ENCODE measurements around the gene FAIM.
"Not testable (repeated sequence)": the region's sequence is repeated elsewhere in the genome, so short reads cannot be mapped to it uniquely, and the experiment has no call there.

FAIM gene

DNA sequence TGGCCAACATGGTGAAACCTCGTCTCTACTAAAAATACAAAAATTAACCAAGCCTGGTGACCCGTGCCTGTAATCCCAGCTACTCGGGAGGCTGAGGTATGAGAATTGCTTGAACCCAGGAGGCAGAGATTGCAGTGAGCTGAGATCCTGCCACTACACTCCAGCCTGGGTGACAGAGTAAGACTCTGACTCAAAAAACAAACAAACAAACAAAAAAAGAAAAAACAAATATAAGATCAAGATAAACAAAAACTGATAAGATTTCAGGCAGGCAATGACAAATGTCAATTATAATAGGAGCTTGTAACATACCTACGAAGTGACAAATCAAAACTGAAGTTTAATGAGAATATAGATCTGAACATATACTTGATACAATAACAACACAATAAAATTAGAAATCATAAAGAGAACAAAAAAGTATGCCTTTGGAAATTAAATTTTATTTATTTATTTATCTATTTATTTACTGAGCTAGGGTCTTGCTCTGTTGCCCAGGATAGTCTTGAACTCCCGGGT is 70.4 kb downstream of the FAIM start:
- DNase-seq (no peak), ATAC-seq (replicated peaks) (no peak)
- Mint-ChIP-seq H3K36me3 (peaks cover 37 to 48% of the 10 kb centered on the region in 2 donors), H3K9me3 (peaks cover 8 to 9% of the 10 kb centered on the region in 2 donors), H3K4me1 (peaks cover 5 to 6% of the 10 kb centered on the region in 2 donors), H3K27me3 (no peaks in the 10 kb centered on the region), H3K4me3 (no peak overlapping the region), H3K27ac (no peak overlapping the region)

DNA sequence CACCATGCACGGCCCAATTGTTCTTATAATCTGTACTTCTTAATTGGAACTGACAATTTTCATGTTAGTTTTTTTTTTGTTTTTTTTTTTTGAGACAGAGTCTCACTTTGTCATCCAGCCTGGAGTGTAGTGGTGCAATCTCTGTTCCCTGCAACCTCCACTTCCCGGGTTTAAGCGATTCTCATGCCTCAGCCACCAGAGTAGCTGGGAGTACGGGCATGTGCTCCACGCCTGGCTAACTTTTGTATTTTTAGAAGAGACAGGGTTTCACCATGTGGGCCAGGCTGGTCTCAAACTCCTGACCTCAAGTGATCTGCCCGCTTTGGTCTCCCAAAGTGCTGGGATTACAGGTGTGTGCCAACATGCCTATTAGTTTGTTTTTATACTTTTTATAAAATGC is 72.4 kb downstream of the FAIM start:
- not testable (repeated sequence) for H3K27ac Mint-ChIP-seq; H3K9me3 Mint-ChIP-seq; ATAC-seq (replicated peaks); DNase-seq; H3K27me3 Mint-ChIP-seq; H3K4me1 Mint-ChIP-seq; H3K4me3 Mint-ChIP-seq
- H3K36me3 Mint-ChIP-seq = peaks cover 19 to 29% of the 10 kb centered on the region in 2 donors

DNA sequence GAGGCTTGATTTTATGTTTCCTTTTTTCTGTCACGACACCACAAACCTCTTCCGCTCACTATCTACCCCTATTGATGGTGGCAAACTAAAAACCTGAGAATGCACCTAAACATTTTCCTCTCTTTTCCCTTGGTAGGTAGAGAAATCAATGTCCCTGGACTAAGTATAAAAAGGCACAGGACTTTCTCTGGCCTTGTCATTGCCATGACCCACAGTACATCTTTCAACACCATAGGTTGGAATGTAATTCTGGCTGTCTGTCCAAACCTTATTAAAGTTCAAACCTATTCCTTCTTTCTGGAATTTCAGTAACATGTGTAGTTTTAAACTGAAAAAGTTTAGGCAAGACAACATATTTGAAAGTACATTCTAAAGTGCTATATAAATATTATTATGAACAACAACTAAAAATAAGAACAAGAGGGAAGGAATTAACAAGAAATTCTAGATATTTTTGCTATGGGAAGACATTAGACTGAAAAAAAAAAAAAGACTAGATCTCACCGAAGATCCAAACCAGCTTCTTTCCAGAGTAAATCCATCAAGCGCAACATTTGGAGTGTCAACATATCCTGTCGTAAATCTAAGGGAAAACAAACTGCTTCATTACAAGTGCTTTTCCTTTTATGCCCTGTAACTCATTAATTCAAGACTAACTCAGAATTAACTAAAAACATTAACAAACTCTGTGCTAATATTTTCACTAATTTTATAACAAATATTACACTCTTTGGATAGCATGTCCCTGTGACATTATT is 73.1 kb downstream of the FAIM start:
- no peak overlapping the region for H3K4me3 Mint-ChIP-seq
- ATAC-seq (replicated peaks) (no peak), DNase-seq (no peak)
- H3K27me3 Mint-ChIP-seq = no peaks in the 10 kb centered on the region
- no peaks in the 10 kb centered on the region for H3K9me3 Mint-ChIP-seq
- peaks cover 6 to 7% of the 10 kb centered on the region in 2 donors for H3K4me1 Mint-ChIP-seq
- no peak overlapping the region for H3K27ac Mint-ChIP-seq
- H3K36me3 Mint-ChIP-seq = peaks cover 15 to 23% of the 10 kb centered on the region in 2 donors

DNA sequence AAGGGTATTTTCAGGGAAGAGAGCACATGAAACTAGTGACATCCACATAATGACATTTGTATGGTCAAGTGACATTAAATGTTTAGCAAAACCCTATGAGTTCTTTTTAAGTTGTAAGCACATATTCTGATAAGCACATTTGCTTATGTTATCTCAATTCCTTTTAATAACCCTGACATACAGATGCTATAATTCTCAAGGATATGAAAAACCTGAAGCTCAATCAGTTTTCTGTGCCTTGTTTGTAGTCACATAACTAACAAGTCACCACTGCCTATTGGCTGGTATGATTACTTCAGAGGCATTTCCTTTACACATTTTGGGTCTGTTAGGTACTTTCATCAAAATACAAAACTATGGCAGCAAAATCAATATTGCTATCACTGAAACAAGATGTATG is 74.1 kb downstream of the FAIM start:
- Mint-ChIP-seq H3K27ac (no peak overlapping the region), H3K4me3 (no peak overlapping the region), H3K9me3 (no peaks in the 10 kb centered on the region), H3K27me3 (no peaks in the 10 kb centered on the region), H3K36me3 (peaks cover 16 to 19% of the 10 kb centered on the region in 2 donors), H3K4me1 (peaks cover 14 to 17% of the 10 kb centered on the region in 2 donors)
- DNase-seq (no peak), ATAC-seq (replicated peaks) (no peak)
